PC-3 (cell line): Measurements from ENCODE around the gene CACNA1C. TPM values are rescaled to one million over a fixed set of nuclear protein-coding genes. Genes with fewer than 3 reads are reported as not detected.

Experiments
- ATAC-seq: fragments of 200-7000 bp; cut with Tn5 transposase; 2 replicates; pipeline ENCODE4 v1.9.1; 2020; ENCODE audit warnings: mild to moderate bottlenecking, moderate library complexity
- BruUV-seq: library from RNA; stranded (reverse); fragments of 400-500 nt; replicated peaks from 2 replicates; lab custom pipeline; 2021; lab: Mats Ljungman, UMichigan
- CTCF ChIA-PET: fragments of 300-600 bp; sonication (Branson Sonifier 250); formaldehyde crosslinking; loops from one replicate; lab custom pipeline; 2022; ENCODE audit warnings: antibody characterized with exemption; lab: Charles Lee
- POLR2A ChIA-PET: fragments of 300-600 bp; sonication (Branson Sonifier 250); formaldehyde crosslinking; loops from one replicate; lab custom pipeline; 2022; ENCODE audit warnings: antibody characterized with exemption; ENCODE audit not compliant: unreplicated experiment; lab: Charles Lee
- DNase-seq: peaks from one replicate; pipeline ENCODE4 v3.0.0-alpha.2; 2015
- H2AFZ ChIP-seq: fragments of 300-600 bp; sonication (generic); 2 replicates; pipeline ENCODE4 v1.6.0; 2016; ENCODE audit warnings: antibody characterized with exemption, low read length
- H3F3A ChIP-seq: fragments of 300-600 bp; sonication (generic); one replicate; pipeline ENCODE4 v1.6.0; 2017; ENCODE audit warnings: antibody characterized with exemption, low read length, control low read depth, mild to moderate bottlenecking; ENCODE audit not compliant: unreplicated experiment
- H3K27ac ChIP-seq: fragments of 300-600 bp; sonication (generic); 2 replicates; pipeline ENCODE4 v1.5.1; 2016; ENCODE audit warnings: mild to moderate bottlenecking, low read length
- H3K27me3 ChIP-seq: fragments of 300-600 bp; sonication (generic); 2 replicates; pipeline ENCODE4 v1.6.1; 2016; ENCODE audit warnings: low read length, mixed read lengths
- H3K36me3 ChIP-seq: fragments of 300-600 bp; sonication (generic); 2 replicates; pipeline ENCODE4 v1.6.1; 2016; ENCODE audit warnings: low read depth, mixed run types, low read length, mixed read lengths
- H3K4me1 ChIP-seq: fragments of 300-600 bp; sonication (generic); 2 replicates; pipeline ENCODE4 v1.5.1; 2016; ENCODE audit warnings: low read length; ENCODE audit not compliant: insufficient read depth
- H3K4me2 ChIP-seq: fragments of 300-600 bp; sonication (generic); 2 replicates; pipeline ENCODE4 v1.6.0; 2016; ENCODE audit warnings: low read length
- H3K4me3 ChIP-seq: fragments of 300-600 bp; sonication (generic); 2 replicates; pipeline ENCODE4 v1.5.1; 2016; ENCODE audit warnings: mild to moderate bottlenecking, low read length, mixed read lengths
- H3K79me2 ChIP-seq: fragments of 300-600 bp; sonication (generic); 2 replicates; pipeline ENCODE4 v1.6.1; 2017; ENCODE audit warnings: low read length, mixed read lengths
- H3K9ac ChIP-seq: fragments of 300-600 bp; sonication (generic); 2 replicates; pipeline ENCODE4 v1.6.0; 2016; ENCODE audit warnings: mild to moderate bottlenecking, low read length
- H3K9me2 ChIP-seq: fragments of 300-600 bp; sonication (generic); replicated peaks from 2 replicates; pipeline ENCODE4 v1.6.1; 2016; ENCODE audit warnings: mixed run types, low read length, mixed read lengths
- H3K9me3 ChIP-seq: fragments of 300-600 bp; sonication (generic); 2 replicates; pipeline ENCODE4 v1.6.1; 2016; ENCODE audit warnings: low read length, mixed read lengths
- H4K20me1 ChIP-seq: fragments of 300-600 bp; sonication (generic); 2 replicates; pipeline ENCODE4 v1.6.1; 2016; ENCODE audit warnings: low read length, mixed read lengths
- EZH2 ChIP-seq: fragments of 300-600 bp; sonication (generic); IDR thresholded peaks from one replicate; pipeline ENCODE4 v1.6.1; 2017; ENCODE audit warnings: antibody characterized with exemption, mild to moderate bottlenecking, low read length; ENCODE audit not compliant: unreplicated experiment
- EZH2phosphoT487 ChIP-seq: fragments of 300-600 bp; sonication (generic); IDR thresholded peaks from 2 replicates; pipeline ENCODE4 v1.6.1; 2018; ENCODE audit warnings: mild to moderate bottlenecking, antibody characterized with exemption, low read length, borderline replicate concordance
- intact Hi-C: fragments of 100-400 bp; cut with micrococcal nuclease; formaldehyde crosslinking; loops from 2 replicates; pipeline ENCODE4 v1.9.0; 2023
- total RNA-seq: library from RNA; depleted of rRNA; stranded (reverse); fragments of >200 nt; gene quantifications from 2 replicates; pipeline ENCODE4 v1.2.3, GENCODE V29; 2014
- TF ChIP-seq, protein P1 (sequence below): fragments of 300-600 bp; sonication (generic); conservative IDR thresholded peaks from 2 replicates; pipeline ENCODE4 v1.5.1; 2017; ENCODE audit warnings: antibody characterized with exemption, low read depth, mild to moderate bottlenecking, low read length

Gene CACNA1C
- total RNA-seq, 1 experiment from 2014 or later: not detected

DNA sequence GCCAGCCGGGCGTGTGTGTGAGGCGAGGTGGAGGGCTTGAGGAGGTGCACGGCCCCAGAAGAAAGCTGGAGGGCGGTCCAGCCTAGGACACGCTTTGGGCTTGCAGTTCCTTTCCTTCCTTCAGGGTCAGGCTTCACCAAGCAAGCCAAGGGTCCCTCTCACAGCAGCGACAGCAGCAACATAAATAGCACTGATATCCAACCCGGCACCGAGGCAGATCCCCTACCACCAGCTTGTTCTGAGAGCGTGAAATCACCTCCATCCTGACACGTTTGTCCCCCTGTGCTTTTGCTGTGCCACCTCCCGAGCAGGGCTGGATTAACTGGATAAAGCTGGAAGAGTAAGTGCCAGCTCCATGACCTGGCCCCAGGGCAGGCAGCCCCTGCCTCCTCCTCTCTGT lies 251.4 kb downstream of the CACNA1C start:
- Histone ChIP-seq H3K4me3 (no peak overlapping the region), H3K27ac (no peak overlapping the region), H3K9ac (no peak overlapping the region), H4K20me1 (no peaks in the 10 kb centered on the region), H3K9me3 (no peaks in the 10 kb centered on the region), H3K9me2 (no peaks in the 10 kb centered on the region), H3K79me2 (no peaks in the 10 kb centered on the region), H3K27me3 (peaks cover 51% of the 10 kb centered on the region), H3K36me3 (no peaks in the 10 kb centered on the region), H3K4me2 (no peak overlapping the region), H2AFZ (no peak overlapping the region), H3K4me1 (no peaks in the 10 kb centered on the region), H3F3A (no peaks in the 10 kb centered on the region)
- ATAC-seq: no peak
- intact Hi-C loops: no loop called here
- ChIA-PET POLR2A (no interaction called here), CTCF (no interaction called here)
- TF ChIP-seq, protein P1, sequence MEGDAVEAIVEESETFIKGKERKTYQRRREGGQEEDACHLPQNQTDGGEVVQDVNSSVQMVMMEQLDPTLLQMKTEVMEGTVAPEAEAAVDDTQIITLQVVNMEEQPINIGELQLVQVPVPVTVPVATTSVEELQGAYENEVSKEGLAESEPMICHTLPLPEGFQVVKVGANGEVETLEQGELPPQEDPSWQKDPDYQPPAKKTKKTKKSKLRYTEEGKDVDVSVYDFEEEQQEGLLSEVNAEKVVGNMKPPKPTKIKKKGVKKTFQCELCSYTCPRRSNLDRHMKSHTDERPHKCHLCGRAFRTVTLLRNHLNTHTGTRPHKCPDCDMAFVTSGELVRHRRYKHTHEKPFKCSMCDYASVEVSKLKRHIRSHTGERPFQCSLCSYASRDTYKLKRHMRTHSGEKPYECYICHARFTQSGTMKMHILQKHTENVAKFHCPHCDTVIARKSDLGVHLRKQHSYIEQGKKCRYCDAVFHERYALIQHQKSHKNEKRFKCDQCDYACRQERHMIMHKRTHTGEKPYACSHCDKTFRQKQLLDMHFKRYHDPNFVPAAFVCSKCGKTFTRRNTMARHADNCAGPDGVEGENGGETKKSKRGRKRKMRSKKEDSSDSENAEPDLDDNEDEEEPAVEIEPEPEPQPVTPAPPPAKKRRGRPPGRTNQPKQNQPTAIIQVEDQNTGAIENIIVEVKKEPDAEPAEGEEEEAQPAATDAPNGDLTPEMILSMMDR: no peak
- TF ChIP-seq EZH2phosphoT487 (no peak), EZH2 (no peak)
- no peak for DNase-seq
- BruUV-seq: no TSS peak

DNA sequence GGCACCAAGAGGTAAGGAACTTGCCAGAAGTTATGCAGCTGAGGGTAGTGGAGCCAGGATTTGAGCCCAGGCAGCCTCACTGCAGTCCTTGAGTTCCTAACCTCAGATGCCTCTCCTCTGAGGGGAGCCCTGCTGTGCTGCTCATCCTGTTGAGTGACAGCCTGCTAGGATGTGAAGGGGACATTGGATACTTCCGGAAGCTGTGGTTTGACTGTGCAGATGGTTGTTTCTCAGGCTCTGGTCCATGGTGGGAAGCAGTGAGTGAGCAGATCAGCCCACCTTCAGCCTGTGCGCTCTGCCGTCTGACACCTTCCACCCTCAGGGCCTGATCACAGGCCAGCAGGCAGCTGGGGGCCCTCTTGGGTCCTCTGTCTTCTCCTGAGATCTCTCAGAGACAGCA lies 253.2 kb downstream of the CACNA1C start:
- TF ChIP-seq, protein P1: no peak
- TF ChIP-seq EZH2 (no peak), EZH2phosphoT487 (no peak)
- Histone ChIP-seq H3F3A (no peaks in the 10 kb centered on the region), H3K36me3 (no peaks in the 10 kb centered on the region), H3K4me2 (no peak overlapping the region), H3K4me1 (no peaks in the 10 kb centered on the region), H3K27ac (no peak overlapping the region), H3K9me3 (no peaks in the 10 kb centered on the region), H3K79me2 (no peaks in the 10 kb centered on the region), H3K9ac (no peak overlapping the region), H3K27me3 (peaks cover 37% of the 10 kb centered on the region), H3K9me2 (no peaks in the 10 kb centered on the region), H4K20me1 (no peaks in the 10 kb centered on the region), H2AFZ (no peak overlapping the region), H3K4me3 (no peak overlapping the region)
- no peak for DNase-seq
- no peak for ATAC-seq
- no TSS peak for BruUV-seq
- intact Hi-C loops: no loop called here
- ChIA-PET POLR2A (no interaction called here), CTCF (no interaction called here)

DNA sequence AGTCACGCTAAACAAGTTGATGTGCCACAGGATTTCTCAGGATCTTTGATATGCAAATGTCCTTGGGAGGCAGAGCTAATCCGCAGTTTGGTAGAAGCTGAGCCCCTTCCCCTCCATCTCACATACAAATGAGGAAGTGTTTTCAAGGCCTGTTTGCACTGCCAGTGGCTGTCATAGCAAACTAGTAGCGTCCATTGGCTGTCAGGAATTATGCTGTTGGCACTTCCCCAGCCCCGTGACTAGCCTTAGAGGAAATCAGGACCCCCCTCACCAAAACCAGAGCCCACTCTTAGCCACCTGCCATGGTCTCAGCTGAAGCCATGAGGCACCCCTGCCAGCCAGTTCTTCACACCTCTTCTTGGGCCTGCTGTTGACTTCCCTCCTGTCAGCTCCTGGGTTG lies 253.9 kb downstream of the CACNA1C start:
- no peaks in the 10 kb centered on the region for H4K20me1 ChIP-seq
- ATAC-seq (no peak), DNase-seq (no peak)
- H3K4me1 ChIP-seq: no peaks in the 10 kb centered on the region
- no peak overlapping the region for H3K4me2 ChIP-seq
- BruUV-seq: no TSS peak
- intact Hi-C loops: no loop called here
- TF ChIP-seq, protein P1: no peak
- TF ChIP-seq EZH2phosphoT487 (no peak), EZH2 (no peak)
- no peaks in the 10 kb centered on the region for H3K9me3 ChIP-seq
- H3K9ac ChIP-seq: no peak overlapping the region
- no peaks in the 10 kb centered on the region for H3F3A ChIP-seq
- no peaks in the 10 kb centered on the region for H3K36me3 ChIP-seq
- POLR2A ChIA-PET: no interaction called here
- peaks cover 36% of the 10 kb centered on the region for H3K27me3 ChIP-seq
- no peaks in the 10 kb centered on the region for H3K9me2 ChIP-seq
- no peaks in the 10 kb centered on the region for H3K79me2 ChIP-seq
- H2AFZ ChIP-seq: no peak overlapping the region
- H3K4me3 ChIP-seq: no peak overlapping the region
- H3K27ac ChIP-seq: no peak overlapping the region
- CTCF ChIA-PET: no interaction called here
